OCI-M2 (cell line): ENCODE measurements around the gene TRMT44.
"Not testable (repeated sequence)": the region's sequence is repeated elsewhere in the genome, so short reads cannot be mapped to it uniquely, and the experiment has no call there.

Experiments used
- DNase-seq: peaks from one replicate; lab custom pipeline; 2025; ENCODE audit not compliant: unreplicated experiment; lab: John Stamatoyannopoulos, UW

TRMT44 gene

DNA sequence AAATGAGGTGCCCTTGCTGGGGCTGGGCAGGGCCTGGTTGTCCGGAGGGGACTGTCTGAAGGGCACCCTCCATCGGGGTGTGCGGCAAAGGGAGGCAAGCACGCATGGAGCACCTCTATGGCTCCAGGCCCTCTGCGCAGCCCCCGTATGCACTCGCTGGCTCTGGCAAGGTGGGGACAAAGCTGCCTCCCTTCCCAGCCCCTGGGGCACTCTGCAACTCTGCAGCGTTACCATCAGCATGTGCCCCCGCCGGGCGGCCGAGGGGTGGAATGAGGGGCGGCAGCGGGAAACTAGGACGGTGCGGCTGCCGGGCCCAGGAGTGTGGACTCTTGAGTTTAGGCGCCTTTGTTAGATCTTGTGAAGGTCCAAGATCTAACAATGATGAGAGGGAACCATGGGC, 26.4 kb downstream of the TRMT44 start:
- DNase-seq: no peak

DNA sequence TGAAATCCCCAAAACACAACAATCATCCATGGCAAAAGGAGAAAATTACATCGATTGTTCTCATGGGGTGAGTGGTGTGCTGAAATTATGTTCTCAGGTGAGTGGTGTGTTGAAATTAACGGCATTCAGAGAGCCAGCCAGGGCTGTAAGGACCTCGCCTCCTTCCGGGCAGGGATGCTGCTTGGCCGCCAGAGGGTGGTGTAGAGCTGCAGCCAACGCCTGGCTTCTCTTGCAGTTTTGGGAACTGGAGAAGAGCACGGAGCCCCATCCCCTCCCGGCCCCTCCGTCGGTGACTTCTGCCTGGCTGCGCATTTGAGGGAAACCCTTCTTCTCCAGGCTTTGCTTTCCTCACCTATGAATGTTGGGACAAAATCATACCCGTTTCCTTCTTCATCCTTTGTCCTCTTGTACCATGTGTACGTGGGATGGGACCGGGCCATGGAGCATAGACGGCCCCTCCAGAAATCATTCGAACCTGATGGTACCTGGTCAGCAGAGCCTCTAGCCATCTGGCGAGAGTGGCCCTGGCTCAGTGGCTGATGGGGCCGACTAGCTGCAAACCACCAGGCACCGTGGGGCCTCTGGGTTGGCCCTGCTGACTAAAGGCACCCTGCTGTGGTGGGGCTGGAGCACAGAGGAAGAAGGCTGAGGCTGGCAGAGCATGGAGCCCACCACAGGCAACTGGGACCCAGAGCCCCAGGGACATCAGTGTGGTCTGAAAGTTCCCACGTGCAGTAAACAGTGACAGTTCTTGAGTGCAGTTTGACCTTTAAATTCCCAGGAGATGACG, 28.4 kb downstream of the TRMT44 start:
- DNase-seq: no peak

DNA sequence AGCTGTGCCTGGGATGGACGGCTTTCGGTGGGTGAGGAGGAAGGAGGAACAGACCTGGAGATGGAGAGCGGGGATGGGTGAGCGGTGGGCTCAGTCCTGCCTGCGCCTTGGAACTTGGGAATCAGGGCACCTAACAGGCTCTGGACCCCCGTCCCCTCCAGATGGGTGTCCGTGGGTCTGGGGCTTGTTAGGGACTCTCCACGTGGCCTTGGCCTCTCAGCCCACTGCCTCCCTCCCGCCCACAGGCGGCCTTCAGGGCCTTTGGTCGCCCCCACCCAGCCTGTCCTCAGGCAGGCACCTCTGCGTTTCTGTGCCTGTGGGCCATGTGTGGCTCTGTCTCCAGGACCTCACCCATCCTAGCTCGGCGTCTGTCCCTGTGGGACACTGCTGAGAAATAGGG, 29.0 kb downstream of the TRMT44 start:
- DNase-seq: no peak

DNA sequence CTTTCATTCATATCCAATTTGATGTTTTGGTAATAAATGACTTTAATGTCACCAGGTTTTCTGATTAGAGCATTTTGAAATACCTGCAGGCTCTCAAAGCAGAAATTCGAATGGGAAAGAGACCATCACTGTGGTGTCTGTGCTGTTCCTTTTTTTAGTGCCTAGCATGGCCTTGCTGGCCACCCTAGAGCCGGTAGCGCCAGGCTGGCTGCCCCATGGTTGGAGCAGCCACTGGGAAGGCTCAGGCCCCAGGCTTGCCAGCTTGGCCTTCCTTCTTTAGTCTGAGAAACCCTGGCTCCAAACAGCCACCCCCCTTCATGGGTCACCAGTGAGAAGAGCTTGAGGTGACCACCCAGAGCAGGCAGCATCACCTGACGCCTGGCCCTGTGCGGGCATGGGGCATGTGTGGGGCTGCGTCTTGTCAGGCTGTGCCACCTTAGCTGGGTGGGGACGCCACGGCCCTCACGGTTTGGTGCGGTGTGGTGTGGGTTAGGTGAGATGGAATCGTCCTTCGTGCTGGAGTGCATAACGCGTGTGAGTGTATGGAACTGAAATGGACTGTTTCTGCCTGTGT, 30.0 kb downstream of the TRMT44 start:
- DNase-seq: no peak

DNA sequence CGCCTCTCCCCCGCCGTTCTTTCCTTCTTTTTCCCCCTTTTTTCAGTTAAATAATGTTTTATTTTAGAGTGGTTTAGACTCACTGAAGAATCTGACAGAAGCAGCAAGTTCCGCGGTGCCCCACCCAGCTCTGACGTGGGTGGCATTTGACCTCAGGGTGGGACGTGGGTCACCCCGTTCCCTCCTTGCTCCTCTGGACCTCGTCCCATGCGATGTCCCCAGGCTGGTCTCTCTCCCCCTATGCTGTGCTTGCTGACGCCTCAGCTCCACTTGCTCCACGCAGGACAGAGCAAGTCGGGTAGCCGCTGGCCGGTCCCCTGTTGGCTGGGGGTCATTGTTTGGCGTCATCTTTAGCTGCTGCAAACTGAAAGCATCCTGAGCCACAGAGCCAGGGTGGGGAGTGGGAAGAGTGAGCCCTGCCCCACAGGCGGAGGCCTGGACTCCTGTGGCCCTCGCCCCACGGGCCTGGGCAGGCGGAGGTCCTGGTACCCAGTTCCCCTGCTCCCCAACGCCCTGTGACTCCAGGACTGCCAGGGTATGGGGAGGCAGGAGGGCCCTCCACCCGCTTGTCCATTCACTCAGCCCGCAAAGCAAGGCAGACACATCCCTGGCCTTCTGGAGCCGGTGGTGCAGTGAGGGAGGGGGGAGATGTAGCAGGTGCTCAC, 30.8 kb downstream of the TRMT44 start:
- no peak for DNase-seq

DNA sequence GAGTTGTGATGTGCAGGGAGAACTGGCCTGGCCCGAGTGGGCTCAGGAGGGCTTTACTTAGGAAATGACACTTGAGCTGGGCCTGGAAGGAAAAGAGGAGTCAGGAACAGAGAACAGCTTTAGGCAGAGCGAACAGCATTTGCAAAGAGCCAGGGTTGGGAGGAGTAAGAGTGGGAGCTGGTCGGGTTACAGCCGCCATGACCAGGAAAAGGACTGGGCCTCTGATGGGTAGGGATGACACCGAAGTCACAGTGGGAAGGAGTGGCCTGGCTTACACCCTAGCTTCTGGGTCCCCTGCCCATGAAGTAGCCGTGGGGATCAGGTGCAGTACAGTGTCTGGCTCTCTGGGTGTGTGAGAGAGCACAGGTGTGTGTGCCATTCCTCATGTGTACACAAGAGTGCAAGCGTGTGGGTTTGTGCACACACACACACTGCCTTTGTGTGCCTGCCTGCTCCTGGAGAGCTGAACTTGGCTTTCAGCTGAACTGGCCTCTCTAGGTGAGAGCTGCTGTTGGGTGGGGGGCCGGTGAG, 31.6 kb downstream of the TRMT44 start:
- no peak for DNase-seq

DNA sequence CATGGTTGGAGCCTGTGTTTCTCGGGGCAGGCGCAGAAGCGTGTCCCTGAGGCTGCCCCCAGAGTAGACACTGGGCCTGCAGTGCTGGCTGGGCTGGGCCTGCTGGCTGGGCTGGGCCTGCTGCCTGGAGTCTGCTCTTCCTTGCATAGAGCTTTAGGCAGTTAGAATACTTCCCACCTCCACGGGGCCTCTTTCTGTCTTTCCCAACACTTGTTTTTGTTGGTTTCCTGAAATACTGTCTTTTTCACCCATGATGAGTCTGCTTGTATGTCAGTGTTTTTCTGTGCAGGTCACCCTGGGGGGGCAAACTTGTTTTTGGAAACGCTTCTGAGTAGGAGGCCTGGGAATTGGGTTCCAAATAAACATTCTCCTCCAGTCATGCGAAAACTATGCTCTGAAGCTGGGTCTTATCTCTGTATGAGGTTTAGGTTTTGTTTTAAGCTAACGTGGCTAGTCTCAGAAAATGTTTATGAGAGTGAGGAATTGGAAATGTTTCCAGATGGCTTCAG, 32.2 kb downstream of the TRMT44 start:
- DNase-seq: no peak

DNA sequence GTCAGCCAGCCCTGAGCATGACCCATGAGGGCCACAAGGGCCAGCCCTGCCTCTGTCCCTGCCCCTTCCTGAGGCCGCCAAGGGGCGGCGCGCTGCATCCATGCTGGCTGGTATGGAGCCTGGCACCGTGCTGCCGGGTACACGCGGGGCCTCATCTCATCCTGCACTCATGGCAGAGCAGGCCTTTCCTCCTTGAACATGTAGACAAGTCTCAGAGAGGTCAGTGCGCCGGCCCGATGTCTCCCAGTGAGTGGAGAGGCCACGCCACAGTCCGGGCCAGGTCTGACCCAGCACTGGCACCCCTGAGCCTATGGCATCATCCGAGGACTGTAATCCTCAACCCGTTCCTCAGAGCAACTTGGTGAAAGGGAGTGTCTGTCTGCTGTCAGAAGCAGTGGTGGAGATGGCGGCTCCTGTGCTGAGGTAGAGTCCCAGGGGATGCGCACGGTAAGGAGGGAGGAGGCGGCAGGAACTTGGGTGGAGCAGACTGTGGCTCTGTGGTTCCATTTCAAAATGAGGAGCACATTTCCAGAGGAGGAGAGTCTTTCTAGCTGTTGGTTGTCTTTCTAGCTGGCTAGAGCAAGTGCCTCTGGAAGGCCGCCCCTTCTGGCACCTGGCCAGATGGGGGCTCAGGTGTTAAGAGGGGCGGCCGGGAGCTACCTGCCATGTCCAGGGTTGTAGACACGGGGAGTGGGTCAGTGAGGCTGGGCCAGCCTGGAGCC, 32.8 kb downstream of the TRMT44 start:
- no peak for DNase-seq

DNA sequence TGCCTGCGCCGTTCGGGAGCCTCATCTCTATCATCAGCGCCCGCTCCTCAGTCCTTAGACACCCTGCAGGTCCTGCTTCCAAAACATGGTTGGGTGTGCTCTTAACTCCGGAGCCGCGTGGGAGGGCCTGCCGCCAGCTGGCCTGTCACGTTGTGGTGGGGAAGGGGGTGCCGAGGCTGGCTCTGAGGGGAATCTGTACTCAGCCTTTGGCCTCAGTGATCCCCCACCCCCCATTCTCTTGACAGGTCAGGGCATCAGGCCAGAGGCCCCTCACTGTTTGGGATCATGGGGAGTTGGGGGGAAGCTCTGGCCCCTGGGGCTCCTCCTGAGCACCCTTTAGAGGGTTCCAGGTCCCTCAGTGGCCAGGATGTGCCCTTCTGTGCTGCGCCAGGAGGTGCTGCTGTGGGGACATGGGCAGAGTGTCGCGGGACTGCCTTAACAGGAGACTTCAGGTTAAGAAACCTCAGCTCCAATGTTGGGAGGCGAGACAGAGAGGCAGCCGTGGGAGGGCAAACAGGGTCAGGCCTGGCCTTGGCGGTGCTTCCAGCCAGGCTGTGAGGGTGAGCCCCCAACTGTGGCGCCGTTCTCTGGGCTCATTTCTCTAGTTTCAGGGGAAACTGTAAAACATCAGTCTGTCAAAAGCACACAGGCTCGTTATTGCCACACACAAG, 33.5 kb downstream of the TRMT44 start:
- DNase-seq: no peak

DNA sequence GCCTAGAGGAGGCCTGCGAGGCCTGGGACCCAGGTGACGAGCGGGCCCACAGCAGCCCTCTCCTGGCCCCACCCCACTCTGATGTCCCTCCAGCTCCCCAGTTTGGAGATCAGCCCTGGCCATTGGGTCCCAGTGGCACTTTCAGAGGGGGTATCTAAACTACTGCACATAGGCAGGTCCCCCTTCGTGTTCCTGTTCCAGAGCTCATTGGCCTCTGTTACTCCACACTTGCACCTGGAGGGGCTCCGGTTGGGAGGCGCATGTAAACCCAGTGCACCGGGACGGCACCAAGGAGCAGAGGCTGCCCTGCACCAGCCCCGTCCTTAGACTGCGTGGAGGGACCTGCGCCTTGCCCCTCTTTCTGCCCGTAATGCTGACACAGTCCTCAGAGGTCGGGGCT, 34.3 kb downstream of the TRMT44 start:
- no peak for DNase-seq

DNA sequence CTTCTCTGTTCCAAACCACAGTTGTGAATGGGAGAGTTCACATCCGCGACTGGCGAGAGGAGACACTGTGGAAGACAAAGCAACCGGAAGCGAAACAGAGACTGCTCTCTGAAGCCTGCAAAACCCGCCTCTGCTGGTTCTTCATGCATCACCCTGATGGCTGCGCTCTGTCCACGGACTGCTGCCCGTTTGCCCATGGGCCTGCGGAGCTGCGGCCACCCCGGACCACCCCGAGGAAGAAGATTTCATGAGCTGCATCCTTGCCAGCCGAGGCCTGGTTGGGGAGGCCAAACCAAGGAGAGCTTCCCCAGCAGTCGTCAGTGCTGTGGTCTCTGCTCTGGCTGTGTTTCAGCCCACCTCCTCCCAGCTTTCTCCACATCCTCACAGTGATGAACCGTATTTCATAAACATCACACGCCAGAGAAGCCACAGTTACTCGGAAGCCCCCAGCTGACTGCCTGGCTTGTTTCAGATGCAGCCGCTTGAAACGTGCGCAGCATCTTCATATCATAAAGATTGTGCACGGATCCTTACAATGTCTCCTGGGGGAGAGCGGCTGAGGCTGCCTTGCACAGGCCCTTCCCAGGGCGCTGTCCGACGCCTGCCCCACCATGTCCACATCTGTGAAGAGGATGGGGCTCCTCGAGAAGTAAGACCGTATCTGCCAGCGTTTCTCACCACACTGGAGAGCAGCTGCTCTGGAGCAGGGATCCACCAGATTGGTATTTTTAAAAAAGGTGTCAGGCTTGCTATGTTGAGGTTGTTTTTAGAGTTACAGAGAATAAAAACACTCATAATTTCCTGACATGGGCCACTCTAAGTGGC, 35.4 kb downstream of the TRMT44 start:
- DNase-seq: no peak

DNA sequence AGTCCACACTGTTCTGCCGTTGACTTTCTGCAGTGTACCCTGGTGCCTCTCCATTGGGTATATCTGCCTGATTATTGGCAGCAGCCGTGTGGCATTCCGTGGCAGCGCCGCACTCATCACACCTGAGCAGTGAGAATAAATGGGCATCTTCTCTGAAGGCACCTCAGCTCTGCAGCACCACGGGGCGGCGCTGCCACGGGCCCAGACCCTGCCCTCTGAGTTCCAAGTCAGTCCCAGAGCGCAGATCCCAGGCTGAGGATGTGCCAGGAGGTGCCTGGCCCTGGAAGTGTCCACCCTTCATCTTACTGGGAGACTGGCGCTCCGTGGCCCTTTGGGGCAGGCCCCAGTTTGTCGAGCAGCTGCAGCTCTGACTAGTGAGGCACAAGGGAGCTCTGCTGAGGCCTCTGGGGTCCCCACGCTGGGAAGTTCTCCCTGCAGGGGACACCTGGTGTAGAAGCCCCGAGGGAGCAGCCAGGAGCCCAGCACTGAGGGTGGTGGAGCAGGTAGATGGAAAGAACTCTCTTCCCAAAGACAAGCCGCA, 36.6 kb downstream of the TRMT44 start:
- no peak for DNase-seq

DNA sequence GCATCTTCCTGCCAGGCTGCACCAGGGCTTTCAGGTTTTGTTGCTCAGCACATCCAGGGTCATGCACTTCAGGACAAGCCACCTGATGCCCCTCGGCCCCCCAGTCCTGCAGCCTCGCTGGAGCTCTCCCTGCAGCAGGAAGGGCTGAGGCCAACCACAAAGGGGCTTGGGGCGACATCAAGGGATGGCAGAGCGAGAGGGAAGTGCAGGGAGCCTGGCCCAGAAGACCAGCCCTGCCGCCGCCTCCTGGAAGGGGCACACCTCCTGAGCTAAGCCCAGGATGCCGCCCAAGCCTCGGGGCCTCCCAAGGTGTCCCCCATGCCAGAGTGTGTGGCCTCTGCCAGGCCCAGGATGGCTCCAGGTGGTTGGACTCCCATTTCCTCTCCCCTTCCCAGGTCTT, 37.1 kb downstream of the TRMT44 start:
- DNase-seq: no peak

DNA sequence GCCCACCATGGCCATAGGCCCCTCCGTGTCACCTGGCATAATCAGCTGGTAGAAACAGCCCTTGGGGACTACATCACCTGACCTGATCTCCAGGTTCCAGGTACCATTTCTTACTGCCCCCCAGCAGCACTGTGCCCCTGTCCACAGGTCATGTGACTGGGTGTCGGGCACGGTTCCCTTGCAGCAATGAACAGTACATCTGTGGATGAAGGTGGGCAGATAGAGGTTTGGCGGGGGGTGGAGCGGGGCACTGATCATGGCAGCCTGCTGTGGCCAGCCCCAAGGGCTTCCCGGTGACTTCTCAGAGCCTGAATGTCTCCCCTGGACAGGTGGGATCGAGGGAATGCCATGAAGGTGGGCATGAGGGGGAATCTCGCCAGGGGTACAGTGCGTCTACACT, 37.8 kb downstream of the TRMT44 start:
- DNase-seq: no peak

DNA sequence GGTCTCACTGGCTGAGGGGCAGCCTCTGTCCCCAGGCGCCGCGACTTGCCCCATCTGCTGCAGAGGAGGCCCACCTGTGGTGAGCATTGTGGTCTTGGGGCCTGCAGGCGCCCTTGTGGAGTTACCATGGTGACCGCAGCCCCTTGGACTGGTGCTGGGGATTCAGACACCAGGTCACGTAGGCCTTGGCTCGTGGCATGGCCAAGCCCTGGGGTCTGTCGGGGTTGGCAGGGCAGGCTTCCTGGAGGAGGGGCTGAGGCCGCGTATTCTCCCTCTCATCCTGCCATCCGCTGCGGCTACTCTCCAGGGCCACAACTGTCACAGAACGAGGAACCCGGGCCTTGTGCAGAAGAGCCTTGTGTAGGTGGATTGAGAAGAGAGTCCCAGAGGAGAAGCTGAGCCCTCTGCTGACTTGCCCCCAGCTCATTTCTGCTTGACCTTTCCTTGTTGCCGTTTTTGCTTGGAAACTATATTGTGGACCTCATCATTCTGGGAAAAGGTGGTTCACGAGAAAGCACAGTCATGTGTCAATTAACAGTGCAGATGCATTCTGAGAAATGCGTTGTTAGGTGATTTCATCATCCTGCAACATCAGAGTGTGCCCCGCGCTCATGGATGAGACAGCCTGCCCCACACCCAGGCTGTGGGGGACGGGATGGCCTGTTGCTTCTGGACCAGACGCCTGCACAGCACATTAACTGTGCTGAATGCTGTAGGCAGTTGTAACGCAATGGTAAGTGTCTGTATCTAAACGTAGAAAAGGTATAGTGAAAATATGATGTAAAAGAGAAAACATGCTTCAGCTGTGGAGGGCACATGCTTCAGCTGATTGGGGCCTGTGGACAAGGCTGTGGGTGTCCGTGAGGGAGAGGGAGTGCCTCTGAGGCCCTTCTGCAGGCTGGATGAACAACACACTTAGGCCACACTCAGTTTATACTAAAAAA, 38.5 kb downstream of the TRMT44 start:
- no peak for DNase-seq

DNA sequence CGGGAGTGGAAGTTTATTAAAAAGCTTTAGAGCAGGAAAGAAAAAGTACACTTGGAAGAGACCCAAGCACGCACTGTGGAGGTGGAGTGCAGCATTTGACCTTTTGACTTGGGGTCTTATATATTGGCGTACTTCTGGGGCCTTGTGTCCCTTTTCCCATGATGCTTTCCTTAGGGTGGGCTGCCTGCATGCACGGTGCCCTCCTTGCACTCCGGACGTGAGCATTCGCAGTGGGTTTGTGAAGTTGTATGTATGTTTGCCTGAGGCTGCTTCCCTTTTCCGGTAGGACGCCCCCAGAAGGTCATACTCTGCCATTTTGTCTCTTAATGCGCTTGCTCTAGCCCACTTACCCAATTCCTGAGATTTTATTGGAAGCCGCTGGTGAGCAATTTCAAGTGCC, 39.6 kb downstream of the TRMT44 start:
- no peak for DNase-seq

DNA sequence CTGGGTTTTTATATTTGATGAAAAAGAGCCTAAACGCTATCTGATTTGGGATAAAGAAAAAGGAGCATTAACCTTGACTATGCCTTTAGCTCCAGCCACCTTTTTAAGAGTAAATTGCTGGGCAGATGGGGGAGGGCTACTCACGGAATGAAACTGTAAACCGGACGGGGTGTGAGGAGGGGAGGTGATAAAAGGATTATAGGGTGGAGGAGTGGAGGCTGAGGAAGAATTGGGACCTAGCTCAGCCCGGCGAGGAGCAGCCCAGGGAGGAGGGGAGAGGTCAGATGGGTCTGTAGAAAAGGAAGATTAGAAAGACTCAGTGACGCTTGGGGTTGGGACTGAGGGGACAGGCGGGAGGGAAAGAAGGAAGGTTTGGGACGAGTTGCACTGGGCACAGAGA, 46.1 kb downstream of the TRMT44 start:
- not testable (repeated sequence) for DNase-seq

DNA sequence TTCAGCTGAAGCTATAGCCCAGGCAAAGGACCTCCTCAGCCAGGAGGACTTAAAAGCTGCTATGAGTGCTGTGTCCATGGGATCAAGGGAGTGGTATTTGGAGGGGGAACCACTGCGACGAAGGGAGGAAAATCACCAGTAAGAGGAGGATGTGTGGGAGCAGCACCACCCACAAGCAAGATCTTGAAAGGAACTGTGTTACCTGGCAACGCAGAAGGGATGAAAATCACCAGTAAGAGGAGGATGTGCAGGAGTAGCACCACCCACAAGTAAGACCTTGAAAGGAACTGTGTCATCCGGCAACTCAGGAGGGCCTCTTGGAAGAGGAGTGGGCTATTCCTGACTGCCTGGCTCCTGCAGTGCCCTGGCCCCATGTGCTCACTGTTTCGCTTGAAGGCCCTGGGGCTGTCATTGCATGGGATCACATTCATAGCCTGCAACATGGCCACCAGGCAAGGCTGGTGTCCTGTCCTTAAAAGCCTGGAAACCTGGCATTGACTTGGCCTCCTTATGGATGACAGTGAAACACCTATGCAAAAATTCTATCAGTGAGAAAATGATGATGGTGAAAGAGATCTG, 48.3 kb downstream of the TRMT44 start:
- DNase-seq: no peak
